DMS114 treated with DMSO at 0.1 percent for 48 hours (cell line): ENCODE data around the gene TDRD15.
A peak's percentile ranks its signal among the peaks of the same experiment; 100 is the strongest.
"Not testable (repeated sequence)": the region's sequence is repeated elsewhere in the genome, so short reads cannot be mapped to it uniquely, and the experiment has no call there.

Experiments used
- DNase-seq: peaks from one replicate; lab custom pipeline; 2025; ENCODE audit not compliant: unreplicated experiment; lab: John Stamatoyannopoulos, UW

TDRD15 gene

DNA sequence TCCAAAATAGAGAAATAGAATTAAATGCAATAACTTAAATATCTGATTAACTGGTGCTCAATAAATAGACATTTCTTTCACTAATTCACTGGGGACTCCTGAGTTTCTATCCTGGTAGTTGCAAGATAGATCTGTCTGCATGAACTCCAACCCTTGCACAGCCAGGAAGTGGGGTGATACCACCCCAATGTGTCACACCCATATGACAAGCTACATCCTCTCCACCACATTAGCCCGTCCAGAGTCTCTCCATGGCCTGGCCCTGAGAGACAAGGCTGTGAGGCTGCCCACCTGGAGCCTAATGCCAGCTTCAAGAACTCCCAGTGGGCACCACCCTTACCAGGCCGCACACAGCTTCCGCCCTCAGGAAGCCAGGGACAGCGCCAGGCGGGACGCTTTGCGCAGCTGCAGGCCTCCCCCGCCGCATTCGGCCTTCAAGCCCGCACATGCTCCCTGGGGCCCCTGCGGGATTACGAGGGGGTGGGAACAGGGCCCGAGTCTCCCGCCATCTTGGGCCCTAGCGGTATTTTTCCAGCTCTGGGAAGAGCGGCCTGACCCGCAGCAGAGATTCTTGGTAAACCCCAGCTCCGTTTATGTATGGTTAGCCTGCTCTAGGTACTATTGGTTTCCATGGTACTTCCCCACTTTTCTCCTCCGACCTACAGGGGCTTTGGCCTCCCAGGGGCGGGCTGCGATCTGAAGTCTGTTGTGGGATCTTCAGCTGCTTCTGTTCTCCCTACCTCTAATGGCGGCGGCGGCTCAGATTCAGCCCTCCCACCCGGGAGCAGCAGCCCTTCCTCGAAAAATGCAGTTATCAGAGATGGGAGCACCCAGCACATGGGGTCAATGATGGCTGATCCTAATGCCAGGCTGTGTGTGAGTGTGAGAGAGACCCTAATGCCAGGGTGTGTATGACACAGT is at the start of gene TDRD15:
TDRD15 (plus strand) TSS at position 496 of the 921 bp plus-strand sequence. CDS start 13,500 bp downstream, outside the sequence.
- DNase-seq = no peak

DNA sequence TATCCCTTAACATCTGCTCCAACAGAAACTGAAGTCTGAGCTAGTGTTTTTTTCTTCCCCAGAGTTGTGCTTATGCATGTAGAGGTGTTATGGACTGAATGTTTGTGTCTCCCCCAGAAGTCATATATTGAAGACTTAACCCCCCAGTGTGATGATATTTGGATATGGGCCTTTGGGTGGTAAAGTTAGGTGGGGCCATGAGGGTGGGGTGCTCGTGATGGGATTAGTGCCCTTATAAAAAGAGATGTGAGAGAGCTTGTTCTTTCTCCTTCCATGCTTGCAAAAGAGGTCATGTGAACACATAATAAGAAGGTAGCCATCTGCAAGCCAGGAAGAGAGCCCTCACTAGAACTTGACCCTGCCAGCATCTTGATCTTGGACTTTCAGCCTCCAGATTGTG is 45.5 kb upstream of the TDRD15 start:
- DNase-seq = no peak

DNA sequence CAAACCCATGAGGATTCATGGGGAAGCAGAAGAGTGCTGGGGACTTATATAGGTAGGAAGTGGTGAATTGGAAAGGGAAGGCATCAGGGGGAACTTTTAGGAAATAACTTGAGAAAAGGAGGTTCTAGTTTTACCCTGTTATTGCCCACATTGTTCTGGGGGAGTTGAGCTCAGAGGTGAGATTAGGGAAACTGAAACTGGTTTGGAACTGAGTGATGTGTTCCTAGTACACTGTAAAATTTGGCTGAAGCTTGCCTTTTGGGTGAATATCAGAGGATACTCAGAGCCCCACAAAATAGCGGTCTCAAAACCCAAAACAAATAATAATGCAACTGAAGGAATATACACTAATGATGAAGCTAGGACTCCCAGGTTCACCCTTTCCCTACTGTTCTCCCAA is 40.3 kb upstream of the TDRD15 start:
- no peak for DNase-seq

DNA sequence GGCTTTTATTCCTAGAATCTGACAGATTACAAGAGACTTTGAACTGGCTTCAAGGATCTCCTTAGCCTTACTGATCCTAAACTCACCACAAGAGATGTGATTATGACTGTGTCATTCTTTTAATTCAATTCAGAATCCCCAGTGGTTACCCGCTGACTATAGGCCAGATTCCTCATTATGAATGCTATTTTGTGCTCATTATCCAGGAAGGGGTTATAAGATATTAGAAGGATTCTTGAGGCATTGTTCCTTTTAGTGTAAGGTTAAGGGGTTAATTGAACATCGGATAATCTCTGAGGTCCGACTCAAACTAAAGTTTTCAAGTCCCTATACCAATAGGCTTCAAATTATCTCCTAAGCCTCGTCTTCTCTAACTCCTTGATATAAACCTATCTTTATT is 39.4 kb upstream of the TDRD15 start:
- no peak for DNase-seq

DNA sequence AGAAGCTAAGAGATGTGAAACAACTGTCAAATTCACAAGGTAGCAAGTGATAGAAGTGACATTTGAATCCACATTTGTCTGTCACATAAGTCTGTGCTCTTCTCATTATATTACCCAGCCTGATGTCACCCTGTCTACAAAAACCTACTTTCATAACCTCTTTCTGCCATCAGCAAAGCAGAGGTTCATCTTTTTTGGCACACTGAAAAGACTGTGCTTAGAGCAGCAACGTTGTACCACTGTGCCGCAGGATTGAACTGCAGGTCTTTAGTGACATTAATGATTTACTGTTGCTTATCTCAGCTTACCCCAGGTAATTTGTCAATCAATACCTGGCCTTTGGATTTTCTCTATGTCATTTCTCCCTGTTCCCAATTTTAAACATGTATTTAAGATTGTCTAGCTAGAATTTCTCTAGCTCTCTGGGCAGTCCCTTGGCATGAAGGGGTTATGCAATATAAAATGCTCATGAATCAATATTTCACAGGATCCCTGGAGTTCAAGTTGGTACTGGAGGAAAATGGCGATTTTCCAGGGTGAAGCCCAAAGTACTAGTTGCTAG is 31.4 kb upstream of the TDRD15 start:
- DNase-seq = no peak

DNA sequence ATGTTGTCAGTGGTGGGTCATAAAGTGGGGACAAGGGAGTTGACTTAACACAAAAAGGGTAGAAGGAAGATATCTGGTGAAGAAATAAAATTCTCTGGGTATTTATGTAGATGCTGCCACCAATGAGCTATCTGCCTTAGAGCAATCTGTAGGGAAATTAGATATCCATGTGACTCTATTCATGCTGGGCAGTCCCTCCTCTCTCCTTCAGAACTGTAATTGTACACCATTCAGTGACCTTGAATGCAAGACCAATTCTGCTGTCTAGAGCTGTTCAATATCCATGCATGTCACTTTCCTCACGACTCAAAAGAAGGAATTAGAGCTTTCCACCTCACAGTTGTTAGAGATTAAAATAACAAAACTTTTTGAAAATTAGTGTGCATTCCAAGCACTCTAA is 28.6 kb upstream of the TDRD15 start:
- DNase-seq = no peak

DNA sequence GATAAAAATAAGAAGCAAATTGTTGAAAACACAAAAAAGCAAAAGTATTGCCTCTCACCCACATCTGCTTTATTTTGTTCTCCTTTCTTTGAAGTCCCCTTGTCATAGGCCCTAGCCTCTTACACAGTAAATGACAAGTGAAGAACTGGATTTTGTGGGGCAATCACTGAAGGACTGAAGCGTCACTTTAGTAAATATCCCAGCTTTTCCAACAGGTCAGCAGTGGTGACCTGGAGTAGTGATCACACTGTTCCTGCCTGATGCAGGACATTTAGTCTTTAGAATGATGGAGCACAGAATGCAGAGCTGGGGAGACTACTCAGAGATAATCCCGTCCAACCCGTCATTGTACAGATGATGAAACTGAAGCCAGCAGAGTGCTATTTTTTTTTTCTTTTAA is 28.1 kb upstream of the TDRD15 start:
- no peak for DNase-seq

DNA sequence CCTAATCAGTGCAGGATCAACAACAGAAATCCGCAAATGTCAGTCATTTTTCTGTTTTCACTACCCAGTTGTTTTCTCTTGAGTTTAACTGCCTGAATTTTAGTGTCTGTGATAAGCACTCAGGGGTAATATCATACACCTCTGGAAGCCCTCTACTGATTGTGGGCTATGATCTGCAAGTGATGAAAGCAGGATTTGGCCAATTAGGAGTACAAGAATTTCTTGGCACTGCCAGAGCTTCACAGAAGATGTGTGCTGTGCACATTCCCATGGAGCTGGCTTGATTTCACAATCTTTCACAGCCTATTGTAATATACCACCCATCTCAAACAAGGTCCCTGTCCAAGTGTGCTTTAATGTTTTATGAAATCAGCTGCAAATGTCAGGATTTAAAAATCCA is 27.3 kb upstream of the TDRD15 start:
- no peak for DNase-seq

DNA sequence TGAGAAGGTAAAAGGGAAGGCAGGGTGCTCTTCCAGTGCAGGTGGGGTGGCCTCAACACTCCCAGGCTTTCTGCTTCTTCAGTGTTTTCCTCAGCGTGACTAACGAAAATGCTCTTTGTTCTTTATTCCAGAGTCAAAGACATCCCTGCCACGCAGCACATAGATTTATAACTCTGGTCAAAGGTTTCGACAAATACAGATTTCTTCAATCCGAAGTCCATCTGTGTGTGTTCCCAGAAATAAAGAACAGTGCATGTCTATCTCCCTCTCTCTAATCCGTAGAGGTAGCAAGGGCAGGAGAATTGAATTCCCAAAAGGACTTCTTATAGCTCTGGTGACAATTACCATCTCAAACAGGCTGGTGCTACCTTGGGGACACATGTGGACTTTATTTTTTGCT is 26.4 kb upstream of the TDRD15 start:
- no peak for DNase-seq

DNA sequence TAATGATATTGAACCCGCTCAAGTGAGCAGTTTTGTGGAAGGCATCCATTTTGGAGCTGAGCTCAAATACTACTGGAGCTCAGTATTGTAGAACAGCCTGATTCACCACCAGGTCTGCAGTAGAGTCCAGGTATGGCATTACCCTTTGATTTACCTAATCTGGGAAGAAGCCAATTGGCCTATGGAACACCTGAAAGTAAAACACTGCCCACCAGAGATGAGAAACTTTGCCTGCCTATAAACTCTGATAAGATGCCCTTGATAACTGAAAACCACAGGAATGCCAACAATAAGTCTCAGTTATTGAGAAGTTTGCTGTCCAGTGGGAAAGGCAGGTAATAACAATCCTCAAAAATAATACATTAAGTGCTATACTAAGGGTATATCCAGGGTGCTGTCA is 25.5 kb upstream of the TDRD15 start:
- no peak for DNase-seq

DNA sequence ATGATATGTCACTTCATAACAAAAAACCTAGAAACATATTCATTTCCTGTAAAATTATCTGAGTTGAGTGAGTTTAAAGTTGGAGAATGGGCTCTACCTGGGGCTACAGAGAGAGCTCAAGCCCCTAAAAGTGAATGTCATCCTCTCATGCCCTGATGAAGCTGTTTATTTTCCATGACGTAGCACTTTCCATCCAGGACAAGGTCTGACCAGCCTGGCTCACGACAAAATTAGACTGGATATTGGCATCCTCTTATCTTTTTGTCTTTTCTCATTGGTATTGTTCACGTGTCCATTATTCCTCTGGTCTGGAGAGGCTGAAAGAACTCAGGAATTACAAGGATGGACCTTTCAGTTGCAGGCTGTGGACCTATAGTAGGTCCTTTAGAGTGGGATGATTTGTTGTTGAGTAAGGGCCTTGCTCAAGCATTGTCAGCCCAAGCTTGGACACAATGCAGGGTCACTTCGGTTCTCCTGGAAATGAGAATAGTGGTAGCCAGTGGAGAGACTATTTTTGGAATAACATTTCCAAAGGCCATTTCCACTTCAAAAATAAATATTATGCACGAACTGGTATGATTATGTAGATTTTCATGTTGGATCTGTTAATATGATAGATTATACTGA is 24.4 kb upstream of the TDRD15 start:
- no peak for DNase-seq

DNA sequence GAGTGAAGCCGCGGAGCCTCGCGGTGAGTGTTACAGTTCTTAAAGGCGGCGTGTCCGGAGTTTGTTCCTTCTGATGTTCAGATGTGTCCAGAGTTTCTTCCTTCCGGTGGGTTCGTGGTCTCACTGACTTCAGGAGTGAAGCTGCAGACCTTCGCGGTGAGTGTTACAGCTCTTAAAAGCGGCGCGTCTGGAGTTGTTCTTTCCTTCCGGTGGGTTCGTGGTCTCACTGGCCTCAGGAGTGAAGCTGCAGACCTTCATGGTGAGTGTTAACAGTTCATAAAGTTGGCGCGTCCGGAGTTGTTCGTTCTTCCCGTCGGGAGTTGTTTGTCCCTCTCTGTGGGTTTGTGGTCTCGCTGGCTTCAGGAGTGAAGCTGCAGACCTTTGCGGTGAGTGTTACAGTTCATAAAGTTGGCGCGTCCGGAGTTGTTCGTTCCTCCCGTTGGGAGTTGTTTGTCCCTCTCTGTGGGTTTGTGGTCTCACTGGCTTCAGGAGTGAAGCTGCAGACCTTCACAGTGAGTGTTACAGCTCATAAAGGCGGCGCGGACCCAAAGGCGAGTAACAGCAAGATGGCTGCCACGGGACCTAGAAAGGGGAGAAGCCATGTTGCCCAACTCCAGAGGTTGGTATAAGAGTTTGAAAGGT is 22.1 kb upstream of the TDRD15 start:
- not testable (repeated sequence) for DNase-seq

DNA sequence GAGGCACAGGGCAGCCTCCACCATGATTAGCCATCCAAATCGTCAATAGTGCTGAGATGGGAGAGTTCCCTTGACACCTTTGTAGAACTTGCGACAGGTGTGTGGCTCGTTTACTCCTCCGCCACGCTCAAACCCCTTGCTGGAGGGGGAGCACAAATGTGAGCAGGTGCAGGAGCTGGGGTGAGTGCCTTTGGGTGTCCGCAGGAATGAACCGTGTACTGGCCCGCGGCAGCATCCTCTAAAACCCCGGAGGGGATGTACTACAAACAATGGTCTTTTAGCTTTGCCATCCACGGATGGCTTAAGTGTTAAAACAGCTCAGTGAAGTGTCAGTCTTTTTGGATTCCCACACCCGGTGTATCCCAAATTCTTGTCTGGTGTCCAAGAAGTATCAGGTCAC is 21.4 kb upstream of the TDRD15 start:
- no peak for DNase-seq

DNA sequence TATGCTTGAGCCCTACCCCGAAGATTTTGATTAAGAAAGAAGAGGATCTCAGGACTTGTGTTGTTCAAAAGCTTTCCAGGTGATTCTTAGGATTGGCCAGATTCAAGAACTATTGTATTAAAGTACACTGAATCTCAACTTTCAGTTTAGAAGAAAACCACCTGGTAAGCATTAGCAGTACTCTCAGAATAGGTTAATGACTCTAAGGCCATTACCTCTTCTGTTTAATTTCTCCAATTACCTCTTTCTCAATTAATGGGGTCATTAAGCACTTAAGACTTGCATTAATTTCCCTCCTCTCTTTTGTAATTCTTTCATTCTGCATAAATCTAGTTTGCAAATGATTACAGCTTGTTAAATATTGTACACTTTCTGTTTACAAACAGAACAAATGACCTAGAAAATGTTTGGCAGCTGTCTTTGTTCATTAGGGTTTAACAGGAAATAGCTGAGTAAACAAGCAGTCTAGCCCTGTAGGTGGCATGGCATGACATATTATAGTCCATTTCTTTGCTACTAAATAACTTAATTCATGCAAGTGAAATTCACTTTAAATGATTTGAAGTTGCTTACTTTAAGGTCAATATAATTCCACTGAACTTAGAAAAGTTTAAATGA is 20.4 kb upstream of the TDRD15 start:
- no peak for DNase-seq

DNA sequence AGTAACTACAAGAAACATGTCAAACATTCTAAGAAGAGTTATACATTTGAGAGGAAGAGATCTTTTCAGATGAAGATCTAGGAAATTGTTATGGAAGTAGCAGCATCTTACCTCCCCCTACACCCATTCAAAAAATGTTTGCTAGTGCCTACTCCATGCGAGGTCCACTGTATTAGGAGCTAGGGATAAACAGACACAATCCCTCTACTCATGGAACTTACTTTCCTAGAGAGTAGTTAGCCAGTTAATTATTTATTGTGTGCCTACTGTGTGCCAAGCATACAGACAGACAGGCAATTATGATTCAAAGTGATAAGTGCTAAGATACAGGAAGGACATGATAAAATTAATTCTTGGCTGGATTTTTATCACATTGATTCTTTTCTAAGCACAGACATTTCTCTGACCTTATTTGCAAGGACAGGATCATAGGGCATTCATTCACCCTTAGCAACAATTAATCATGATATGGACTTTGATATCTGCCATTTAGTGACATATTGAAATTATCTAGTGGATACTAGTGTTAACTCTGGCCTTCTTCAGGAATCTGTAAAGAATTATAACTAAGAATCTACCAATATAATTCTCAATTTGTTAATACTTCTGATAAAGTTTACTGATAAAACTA is 19.6 kb upstream of the TDRD15 start:
- no peak for DNase-seq

DNA sequence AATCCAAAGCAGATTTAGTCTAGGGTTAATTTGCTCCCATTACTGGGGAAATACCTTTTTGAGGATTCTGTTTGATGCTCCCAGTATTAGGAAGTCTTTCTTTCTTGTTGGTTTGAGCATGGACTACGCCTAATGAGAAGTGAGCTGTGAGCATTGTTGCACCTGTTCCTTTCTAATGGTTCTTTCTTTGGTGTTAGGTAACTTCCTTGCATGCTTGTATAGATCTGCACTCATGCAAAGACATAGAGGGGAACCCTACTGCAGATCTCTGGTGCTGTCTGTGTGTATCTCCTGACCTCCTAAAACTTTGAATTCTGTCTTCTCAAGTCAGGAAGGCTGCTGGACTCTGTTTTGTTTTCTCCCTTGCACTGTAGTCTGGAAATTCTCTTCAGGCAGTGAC is 12.8 kb upstream of the TDRD15 start:
- no peak for DNase-seq

DNA sequence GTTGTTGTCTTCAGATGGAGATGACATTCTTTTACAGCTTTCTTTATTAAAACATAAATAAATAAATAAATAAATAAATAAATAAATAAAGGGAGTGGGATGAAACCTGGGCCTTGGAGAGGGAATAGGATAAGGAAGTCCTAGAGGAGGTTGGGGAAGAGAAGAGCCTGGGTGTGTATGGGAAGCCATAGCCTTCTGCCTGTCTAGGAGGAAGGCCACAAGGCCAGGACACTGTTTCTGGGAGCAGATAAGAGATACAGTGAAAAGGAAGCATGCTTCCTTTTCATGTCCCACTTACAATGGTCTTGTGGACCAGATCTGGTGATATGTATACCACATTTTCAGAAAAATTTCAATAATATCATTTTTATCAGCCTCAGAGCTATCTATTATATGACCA is 6.1 kb upstream of the TDRD15 start:
- no peak for DNase-seq

DNA sequence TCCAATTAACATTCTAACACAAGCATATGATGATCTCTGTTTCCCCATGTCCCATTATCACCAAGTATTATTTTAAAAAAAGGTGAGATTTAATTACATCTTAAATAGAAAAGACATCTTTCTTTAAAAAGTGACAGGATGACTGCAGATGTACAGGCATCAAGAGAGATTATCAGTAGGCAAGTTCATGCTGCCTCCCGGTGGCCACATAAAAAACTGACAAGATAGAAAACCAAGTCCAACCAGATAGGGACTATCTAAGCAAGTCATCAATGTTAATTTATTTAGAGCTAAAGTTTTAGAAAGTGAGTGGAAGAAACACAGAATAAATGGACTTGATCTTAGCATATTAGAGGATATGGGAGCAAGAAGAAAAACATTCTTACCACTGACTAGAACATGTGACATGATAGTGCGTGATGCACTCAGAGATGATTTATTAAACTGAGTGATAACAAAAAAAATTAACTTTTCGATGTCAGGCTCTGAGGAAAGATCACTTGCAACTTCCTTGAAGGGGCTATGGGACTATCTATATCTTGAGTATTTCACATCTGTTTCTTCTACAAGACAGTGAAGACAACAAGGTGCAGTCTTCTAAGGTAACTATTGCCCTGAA is 5.4 kb upstream of the TDRD15 start:
- peak; percentile 64 for DNase-seq

DNA sequence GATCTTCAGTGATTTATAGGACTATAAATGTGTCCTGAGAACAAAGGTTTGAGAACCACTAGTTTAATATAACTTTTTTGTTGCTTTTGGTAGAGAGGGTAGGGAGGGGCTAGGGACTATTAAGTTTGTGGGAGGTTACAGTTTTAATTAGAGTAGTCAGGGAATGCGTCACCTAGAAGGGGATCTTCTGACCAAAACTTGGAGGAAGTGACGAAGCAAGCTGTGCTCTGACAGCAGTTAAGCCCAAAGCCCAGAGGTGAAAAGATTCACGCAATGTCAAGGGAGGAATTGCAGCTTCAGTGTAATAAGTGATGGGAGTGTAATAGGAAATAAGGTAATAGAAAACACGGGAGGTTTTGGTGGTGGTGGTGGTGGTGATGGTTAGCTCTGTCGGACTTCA is 8.1 kb downstream of the TDRD15 start:
- DNase-seq = no peak

DNA sequence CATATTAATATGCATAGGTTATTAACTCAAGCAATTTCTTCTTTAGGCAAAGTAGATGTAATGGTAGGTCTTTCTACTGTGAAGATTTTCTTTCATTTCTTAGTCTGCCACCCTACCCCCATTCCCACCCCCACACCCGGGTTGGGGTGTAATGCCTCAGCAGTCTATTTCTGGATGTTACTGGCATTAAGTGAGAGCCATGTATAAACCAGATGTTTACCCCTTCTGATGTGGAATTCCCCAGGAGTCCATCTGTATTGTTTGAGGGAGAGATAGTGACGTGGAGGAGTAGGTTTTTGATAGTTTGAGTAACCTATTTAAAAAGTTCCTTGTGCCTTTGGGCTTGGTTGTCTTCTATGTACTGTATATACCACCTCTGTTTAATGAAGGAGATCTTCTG is 11.8 kb downstream of the TDRD15 start:
- DNase-seq = no peak
